ENCODE measurements around the gene TEDC2.

GRCh38 chr16:2497116-2497630 lies 37.3 kb downstream of the TEDC2 start:
- TF ChIP-seq GATA3 (IDR thresholded peaks at IDR 0.05; ENCODE audit: low read depth, low read length) (no peak), GATA2 (IDR thresholded peaks at IDR 0.05; ENCODE audit: low read depth, low read length) (no peak)

Measured in SH-SY5Y (cell line).